ENCODE measurements around the gene WDR45B.
"Not testable (repeated sequence)": the region's sequence is repeated elsewhere in the genome, so short reads cannot be mapped to it uniquely, and the experiment has no call there.

The WDR45B gene

GRCh38 chr17:82598256-82599119 lies 49.8 kb downstream of the WDR45B start:
- DNase-seq = no peak

- DNase-seq = no peak
These were observed 51.2 kb downstream of the WDR45B start for GRCh38 chr17:82596837-82597672.

- no peak for DNase-seq
These were observed 51.9 kb downstream of the WDR45B start for GRCh38 chr17:82596296-82596695.

GRCh38 chr17:82595893-82596292 lies 52.4 kb downstream of the WDR45B start:
- no peak for DNase-seq

- no peak for DNase-seq
These were observed 53.7 kb downstream of the WDR45B start for GRCh38 chr17:82594571-82594970.

- DNase-seq = no peak
These were observed 54.6 kb downstream of the WDR45B start for GRCh38 chr17:82593590-82594087.

DNA sequence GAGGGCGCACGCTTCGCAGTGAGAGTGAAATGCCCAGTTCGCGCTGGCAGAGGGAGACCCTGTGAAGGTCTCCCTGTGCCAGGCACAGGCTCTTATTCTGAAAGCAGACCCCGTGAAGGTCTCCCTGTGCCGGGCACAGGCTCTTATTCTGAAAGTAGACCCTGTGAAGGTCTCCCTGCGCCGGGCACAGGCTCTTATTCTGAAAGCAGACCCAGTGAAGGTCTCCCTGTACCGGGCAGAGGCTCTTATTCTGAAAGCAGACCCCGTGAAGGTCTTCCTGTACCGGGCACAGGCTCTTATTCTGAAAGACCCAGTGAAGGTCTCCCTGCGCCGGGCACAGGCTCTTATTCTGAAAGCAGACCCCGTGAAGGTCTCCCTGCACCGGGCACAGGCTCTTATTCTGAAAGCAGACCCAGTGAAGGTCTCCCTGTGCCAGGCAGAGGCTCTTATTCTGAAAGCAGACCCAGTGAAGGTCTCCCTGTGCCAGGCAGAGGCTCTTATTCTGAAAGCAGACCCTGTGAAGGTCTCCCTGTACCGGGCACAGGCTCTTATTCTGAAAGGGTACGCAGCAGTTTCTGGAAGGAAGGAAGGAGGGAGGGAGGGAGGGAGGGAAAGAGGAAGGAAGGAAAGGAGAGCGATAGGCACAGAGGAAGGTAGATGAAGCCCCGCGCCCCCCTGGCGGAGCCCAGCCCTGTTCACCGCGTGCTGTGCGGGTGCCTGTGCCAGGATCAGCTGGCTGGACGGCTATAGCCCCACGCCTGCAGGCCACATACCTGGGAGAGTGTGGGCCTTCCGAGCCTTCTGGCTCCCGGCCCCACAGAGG lies 55.3 kb downstream of the WDR45B start:
- DNase-seq = peak; percentile 26 to 54 (median 46)

GRCh38 chr17:82592289-82592766 lies 55.9 kb downstream of the WDR45B start:
- no peak for DNase-seq

GRCh38 chr17:82590881-82591539 lies 57.2 kb downstream of the WDR45B start:
- DNase-seq = no peak

- no peak for DNase-seq
These were observed 58.0 kb downstream of the WDR45B start for GRCh38 chr17:82590216-82590615.

DNA sequence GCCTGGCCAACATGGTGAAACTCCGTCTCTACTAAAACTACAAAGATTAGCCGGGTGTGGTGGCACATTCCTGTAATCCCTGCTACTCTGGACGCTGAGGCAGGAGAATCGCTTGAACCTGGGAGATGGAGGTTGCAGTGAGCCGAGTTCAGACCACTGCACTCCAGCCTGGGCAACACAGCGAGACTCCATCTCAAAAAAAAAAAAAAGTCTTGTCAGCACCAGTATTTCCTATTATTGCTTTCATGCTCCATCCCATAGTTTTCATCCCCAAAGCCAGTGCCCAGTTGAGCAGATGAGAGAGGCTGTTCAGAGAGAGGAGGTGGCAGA lies 58.4 kb downstream of the WDR45B start:
- DNase-seq = no peak

DNA sequence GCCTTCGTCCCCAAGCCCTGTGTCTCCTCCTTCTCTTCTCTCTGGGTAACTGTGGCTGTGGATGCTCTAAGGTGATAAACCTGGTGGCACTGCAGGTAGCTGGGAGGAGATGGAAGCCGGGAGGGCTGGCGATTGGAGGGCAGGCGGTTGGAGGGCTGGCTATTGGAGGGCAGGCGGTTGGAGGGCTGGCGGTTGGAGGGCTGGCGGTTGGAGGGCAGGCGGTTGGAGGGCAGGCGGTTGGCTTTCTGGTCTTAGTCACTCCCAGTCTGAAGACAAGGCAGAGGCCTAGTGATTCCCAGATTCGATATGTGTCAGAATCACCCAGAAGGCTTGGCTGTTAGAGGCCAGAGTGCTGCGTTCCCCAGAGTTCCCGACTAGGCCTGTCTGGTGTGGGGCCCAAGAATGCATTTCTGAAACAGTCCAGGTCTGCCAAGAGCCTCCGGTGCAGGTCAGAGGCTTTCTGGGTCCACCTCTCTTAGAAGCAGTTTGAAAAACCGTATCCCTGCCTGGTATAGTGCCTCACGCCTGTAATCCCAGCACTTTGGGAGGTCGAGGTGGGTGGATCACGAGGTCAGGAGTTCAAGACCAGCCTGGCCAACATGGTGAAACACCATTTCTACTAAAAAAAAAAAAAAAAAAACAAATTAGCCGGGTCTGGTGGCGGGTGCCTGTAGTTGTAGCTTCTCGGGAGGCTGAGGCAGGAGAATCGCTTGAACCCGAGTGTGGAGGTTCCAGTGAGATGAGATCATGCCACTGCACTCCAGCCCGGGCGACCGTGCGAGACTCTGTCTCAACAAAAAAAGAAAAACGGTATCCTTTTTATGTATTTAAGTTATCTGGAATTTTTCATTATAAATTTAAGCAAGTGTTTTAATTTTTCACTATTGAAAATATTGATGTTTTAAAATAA lies 59.7 kb downstream of the WDR45B start:
- no peak for DNase-seq

GRCh38 chr17:82587234-82588086 lies 60.8 kb downstream of the WDR45B start:
- no peak for DNase-seq

DNA sequence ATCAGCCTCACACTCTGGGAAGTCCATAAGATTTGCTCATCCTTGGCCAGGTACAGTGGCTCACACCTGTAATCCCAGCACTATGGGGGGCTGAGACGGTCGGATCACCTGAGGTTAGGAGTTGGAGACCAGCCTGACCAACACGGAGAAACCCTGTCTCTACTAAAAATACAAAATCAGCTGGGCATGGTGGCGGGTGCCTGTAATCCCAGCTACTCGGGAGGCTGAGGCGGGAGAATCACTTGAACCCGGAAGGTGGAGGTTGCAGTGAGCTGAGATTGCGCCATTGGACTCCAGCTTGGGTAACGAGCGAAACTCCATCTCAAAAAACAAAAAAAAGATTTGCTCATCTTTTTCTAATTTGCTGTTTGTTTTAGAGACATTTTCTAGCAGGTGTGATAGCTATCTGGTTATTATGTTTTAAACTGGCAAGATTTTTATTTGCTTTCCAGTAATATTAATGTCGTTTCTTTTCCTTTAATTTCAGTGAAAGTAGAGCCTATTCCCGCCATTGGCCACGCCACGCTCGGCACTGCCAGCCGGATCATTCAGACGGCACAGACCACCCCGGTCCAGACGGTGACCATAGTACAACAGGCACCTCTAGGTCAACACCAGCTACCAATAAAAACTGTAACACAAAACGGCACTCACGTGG lies 61.5 kb downstream of the WDR45B start:
- no peak for DNase-seq

DNA sequence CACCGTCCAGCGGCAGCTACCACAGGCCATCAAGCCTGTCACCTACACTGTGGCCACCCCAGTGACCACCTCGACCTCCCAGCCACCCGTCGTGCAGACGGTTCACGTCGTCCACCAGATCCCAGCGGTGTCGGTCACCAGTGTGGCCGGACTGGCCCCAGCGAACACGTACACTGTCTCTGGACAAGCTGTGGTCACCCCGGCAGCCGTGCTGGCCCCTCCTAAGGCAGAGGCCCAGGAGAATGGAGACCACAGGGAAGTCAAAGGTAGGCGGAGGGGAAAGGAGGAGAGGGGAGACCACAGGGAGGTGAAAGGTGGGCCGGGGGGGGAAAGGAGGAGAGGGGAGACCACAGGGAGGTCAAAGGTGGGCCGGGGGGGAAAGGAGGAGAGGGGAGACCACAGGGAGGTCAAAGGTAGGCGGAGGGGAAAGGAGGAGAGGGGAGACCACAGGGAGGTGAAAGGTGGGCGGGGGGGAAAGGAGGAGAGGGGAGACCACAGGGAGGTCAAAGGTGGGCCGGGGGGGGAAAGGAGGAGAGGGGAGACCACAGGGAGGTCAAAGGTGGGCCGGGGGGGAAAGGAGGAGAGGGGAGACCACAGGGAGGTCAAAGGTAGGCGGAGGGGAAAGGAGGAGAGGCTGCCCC lies 62.2 kb downstream of the WDR45B start:
- peak in 2 of 4 experiments; percentile 11 to 20 for DNase-seq

- peak in 1 of 4 experiments; percentile 13 for DNase-seq
These were observed 64.5 kb downstream of the WDR45B start for GRCh38 chr17:82583720-82584234.

DNA sequence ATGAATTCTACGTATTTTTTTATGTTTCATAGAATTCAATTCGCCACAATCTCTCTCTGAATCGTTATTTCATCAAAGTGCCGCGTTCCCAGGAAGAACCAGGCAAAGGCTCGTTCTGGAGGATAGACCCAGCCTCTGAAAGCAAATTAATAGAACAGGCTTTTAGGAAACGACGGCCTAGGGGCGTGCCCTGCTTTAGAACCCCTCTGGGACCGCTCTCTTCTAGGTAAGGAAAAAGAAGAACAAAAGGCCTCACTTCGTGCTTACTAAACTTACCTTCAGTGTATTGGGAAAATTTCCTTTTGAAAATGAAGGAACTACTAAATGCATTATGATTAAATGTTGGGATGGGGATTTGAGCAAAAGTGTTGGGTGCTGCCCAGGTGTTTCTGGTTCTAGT lies 65.5 kb downstream of the WDR45B start:
- DNase-seq = no peak

DNA sequence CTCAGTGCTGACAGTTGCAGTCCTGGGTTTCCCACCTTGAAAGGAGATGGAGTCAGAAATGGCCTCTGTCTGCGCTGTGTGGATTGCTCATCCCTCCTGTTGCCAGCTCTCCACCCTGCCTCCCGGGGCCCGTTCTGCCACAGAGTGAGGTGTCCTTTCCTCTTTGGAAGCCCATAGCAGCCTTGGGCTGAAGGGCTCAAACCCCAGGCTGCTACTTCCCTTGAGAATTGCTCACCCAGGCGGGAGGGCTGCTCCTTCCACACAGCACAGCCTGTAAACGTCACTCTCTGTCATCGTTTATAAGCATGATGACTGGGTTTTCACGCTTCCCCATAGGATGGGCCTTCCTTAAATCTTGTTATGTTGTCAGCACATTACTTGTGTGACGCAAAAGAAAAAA lies 66.0 kb downstream of the WDR45B start:
- no peak for DNase-seq

GRCh38 chr17:82579969-82580368 lies 68.3 kb downstream of the WDR45B start:
- DNase-seq = not testable (repeated sequence)
